Endothelial cell (in vitro differentiated cells): Measurements from ENCODE around the gene NCAM1. TPM values are rescaled to one million over a fixed set of nuclear protein-coding genes. Genes with fewer than 3 reads are reported as not detected.

Experiments used
- DNase-seq: peaks from one replicate; pipeline ENCODE4 v3.0.0; 2021; ENCODE audit warnings: low spot score
- H3K27ac Mint-ChIP-seq: one replicate; pipeline ENCODE4 v1.8.0; 2021; ENCODE audit warnings: mixed read lengths, inconsistent platforms; ENCODE audit not compliant: unreplicated experiment
- H3K27me3 Mint-ChIP-seq: one replicate; pipeline ENCODE4 v1.8.0; 2021; ENCODE audit warnings: mild to moderate bottlenecking, moderate library complexity, mixed read lengths, inconsistent platforms; ENCODE audit not compliant: unreplicated experiment
- H3K36me3 Mint-ChIP-seq: one replicate; pipeline ENCODE4 v1.8.0; 2021; ENCODE audit warnings: mild to moderate bottlenecking, low read depth, mixed read lengths, inconsistent platforms; ENCODE audit not compliant: unreplicated experiment
- H3K4me1 Mint-ChIP-seq: one replicate; pipeline ENCODE4 v1.8.0; 2021; ENCODE audit warnings: mild to moderate bottlenecking, mixed read lengths, inconsistent platforms; ENCODE audit not compliant: unreplicated experiment
- H3K4me3 Mint-ChIP-seq: one replicate; pipeline ENCODE4 v1.8.0; 2021; ENCODE audit warnings: mild to moderate bottlenecking, mixed read lengths, inconsistent platforms; ENCODE audit not compliant: unreplicated experiment
- H3K9me3 Mint-ChIP-seq: one replicate; pipeline ENCODE4 v1.8.0; 2021; ENCODE audit warnings: mixed read lengths, inconsistent platforms; ENCODE audit not compliant: unreplicated experiment
- CTCF ChIP-seq: fragments of 200-600 bp; sonication (generic); IDR thresholded peaks from one replicate; pipeline ENCODE4 v1.5.0; 2021; ENCODE audit warnings: antibody characterized with exemption; ENCODE audit not compliant: unreplicated experiment
- total RNA-seq: library from RNA; stranded (reverse); fragmentation: NEBNext Ultra II Directional; extraction: Animal tissue kit (Norgen Biotek cat#: 25700); gene quantifications from one replicate; pipeline ENCODE4 v1.2.1, GENCODE V29; 2021; ENCODE audit not compliant: unreplicated experiment

NCAM1 gene
- total RNA-seq, 1 donor from 2014 or later = 21.9 TPM

- H3K36me3 Mint-ChIP-seq = no peaks in the 10 kb centered on the region
- H3K27me3 Mint-ChIP-seq = no peaks in the 10 kb centered on the region
- no peak for DNase-seq
- H3K4me3 Mint-ChIP-seq = no peak overlapping the region
- no peaks in the 10 kb centered on the region for H3K9me3 Mint-ChIP-seq
- H3K4me1 Mint-ChIP-seq = no peaks in the 10 kb centered on the region
- H3K27ac Mint-ChIP-seq = no peak overlapping the region
- TF ChIP-seq CTCF = no peak
Measured at GRCh38 chr11:112972399-112973145, 11.4 kb downstream of the NCAM1 start.

GRCh38 chr11:112975051-112975450, 13.8 kb downstream of the NCAM1 start:
- Mint-ChIP-seq H3K36me3 (no peaks in the 10 kb centered on the region), H3K4me3 (no peak overlapping the region), H3K27me3 (no peaks in the 10 kb centered on the region), H3K9me3 (no peaks in the 10 kb centered on the region), H3K27ac (no peak overlapping the region), H3K4me1 (no peaks in the 10 kb centered on the region)
- no peak for TF ChIP-seq CTCF
- no peak for DNase-seq

DNA sequence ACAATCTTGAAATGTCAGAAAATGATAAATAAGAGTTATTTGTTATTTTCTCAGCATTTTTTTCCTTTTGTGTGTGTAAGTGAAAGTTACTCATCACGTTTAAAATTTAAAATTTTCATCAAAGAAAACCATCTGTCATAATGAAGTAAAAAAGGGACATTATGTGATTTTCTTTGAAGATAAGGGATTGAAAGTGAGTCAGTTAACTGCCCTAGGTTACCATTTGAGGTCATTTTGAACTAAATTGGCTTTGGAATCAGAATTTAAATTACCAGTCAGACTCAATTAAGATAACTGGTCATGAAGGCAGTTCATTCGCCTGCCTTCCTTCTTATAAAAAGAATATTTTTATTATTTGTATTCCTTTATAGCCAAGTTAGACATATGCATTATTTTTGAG, 14.3 kb downstream of the NCAM1 start:
- no peaks in the 10 kb centered on the region for H3K36me3 Mint-ChIP-seq
- DNase-seq = no peak
- no peaks in the 10 kb centered on the region for H3K9me3 Mint-ChIP-seq
- H3K27me3 Mint-ChIP-seq = no peaks in the 10 kb centered on the region
- no peak for TF ChIP-seq CTCF
- no peak overlapping the region for H3K4me3 Mint-ChIP-seq
- no peaks in the 10 kb centered on the region for H3K4me1 Mint-ChIP-seq
- no peak overlapping the region for H3K27ac Mint-ChIP-seq

DNA sequence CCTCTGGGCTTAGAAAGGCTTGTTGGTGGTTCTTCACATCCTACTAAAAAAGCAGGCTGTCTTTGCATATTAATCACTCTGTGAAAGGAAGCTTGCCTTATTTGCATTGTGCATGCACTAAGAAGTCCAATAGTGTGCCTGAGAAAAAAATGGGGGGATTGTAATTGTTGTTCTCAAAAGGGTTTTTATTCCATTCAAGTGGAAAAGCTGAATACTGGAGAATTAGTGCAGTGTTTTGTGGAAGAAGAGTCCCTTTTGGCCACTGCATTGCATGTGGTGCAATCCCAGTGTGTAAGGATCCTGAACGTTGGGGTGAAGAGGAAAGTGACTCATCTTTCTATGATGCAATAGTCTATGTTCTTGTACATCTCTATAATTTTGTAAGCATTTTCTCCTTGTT, 16.5 kb downstream of the NCAM1 start:
- H3K36me3 Mint-ChIP-seq = no peaks in the 10 kb centered on the region
- no peak overlapping the region for H3K4me3 Mint-ChIP-seq
- TF ChIP-seq CTCF = no peak
- no peak overlapping the region for H3K27ac Mint-ChIP-seq
- no peak for DNase-seq
- no peaks in the 10 kb centered on the region for H3K4me1 Mint-ChIP-seq
- no peaks in the 10 kb centered on the region for H3K9me3 Mint-ChIP-seq
- peaks cover 3% of the 10 kb centered on the region for H3K27me3 Mint-ChIP-seq

- H3K9me3 Mint-ChIP-seq = no peaks in the 10 kb centered on the region
- no peaks in the 10 kb centered on the region for H3K4me1 Mint-ChIP-seq
- H3K36me3 Mint-ChIP-seq = no peaks in the 10 kb centered on the region
- no peak for TF ChIP-seq CTCF
- no peak overlapping the region for H3K4me3 Mint-ChIP-seq
- no peak overlapping the region for H3K27ac Mint-ChIP-seq
- H3K27me3 Mint-ChIP-seq = peaks cover 3% of the 10 kb centered on the region
- DNase-seq = no peak
Measured at GRCh38 chr11:112983887-112984286, 22.7 kb downstream of the NCAM1 start.
